AG09309 (cell line): Measurements from ENCODE around the gene NOL4L.

Experiments used
- DNase-seq: peaks from one replicate; pipeline ENCODE4 v3.0.0-alpha.2; 2010; ENCODE audit warnings: low read depth
- H3K4me3 ChIP-seq: 2 replicates; pipeline ENCODE4 v1.5.1; 2011; ENCODE audit warnings: mild to moderate bottlenecking, low read depth, low read length, moderate library complexity; ENCODE audit not compliant: control insufficient read depth
- TF ChIP-seq, protein P1 (sequence below): IDR thresholded peaks from 2 replicates; pipeline ENCODE4 v1.5.1; 2011; ENCODE audit warnings: mild to moderate bottlenecking, low read depth, low read length, inconsistent platforms; ENCODE audit not compliant: insufficient read depth, control insufficient read depth; ENCODE audit errors: missing control alignments

Gene NOL4L

GRCh38 chr20:32446301-32447100 lies 138.6 kb downstream of the NOL4L start:
- TF ChIP-seq, protein P1, sequence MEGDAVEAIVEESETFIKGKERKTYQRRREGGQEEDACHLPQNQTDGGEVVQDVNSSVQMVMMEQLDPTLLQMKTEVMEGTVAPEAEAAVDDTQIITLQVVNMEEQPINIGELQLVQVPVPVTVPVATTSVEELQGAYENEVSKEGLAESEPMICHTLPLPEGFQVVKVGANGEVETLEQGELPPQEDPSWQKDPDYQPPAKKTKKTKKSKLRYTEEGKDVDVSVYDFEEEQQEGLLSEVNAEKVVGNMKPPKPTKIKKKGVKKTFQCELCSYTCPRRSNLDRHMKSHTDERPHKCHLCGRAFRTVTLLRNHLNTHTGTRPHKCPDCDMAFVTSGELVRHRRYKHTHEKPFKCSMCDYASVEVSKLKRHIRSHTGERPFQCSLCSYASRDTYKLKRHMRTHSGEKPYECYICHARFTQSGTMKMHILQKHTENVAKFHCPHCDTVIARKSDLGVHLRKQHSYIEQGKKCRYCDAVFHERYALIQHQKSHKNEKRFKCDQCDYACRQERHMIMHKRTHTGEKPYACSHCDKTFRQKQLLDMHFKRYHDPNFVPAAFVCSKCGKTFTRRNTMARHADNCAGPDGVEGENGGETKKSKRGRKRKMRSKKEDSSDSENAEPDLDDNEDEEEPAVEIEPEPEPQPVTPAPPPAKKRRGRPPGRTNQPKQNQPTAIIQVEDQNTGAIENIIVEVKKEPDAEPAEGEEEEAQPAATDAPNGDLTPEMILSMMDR, result no peak
- H3K4me3 ChIP-seq, result no peak overlapping the region
- no peak for DNase-seq

DNA sequence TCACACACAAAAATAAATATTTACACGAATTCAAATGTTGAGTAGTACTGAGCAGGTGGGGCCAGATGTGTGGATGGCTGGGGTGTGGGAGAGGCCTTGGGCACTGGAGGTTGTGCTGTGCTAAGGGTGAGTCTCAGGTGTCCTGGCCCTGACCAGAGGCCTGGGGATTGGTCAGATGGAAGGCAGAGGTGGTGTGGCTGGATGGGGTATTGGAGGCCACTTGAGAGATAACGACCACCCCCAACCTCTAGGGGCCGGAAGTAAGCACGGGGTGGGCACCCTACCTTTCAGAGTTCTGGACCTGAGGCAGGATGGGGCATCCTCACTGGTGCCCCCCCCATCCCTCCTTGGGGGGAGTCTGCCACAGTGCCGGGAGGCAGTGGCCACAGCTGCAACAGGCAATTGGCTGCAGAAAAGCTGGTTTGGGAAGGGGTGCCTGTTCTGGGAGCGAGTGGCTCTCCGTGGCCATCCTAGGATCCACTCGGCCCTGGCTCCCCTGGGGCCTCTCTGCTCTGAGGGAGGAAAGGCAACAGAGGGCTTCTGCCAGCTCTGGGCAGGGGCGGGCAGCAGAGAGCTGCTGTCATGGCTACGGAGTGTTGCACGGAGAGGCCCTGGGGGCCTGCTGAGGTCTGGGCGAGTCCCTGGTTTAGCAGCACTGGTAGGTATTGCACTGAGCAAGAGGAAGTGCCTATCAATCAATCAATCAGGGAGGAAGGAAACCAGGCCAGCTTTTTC lies 139.4 kb downstream of the NOL4L start:
- TF ChIP-seq, protein P1, result no peak
- no peak for DNase-seq
- no peak overlapping the region for H3K4me3 ChIP-seq

DNA sequence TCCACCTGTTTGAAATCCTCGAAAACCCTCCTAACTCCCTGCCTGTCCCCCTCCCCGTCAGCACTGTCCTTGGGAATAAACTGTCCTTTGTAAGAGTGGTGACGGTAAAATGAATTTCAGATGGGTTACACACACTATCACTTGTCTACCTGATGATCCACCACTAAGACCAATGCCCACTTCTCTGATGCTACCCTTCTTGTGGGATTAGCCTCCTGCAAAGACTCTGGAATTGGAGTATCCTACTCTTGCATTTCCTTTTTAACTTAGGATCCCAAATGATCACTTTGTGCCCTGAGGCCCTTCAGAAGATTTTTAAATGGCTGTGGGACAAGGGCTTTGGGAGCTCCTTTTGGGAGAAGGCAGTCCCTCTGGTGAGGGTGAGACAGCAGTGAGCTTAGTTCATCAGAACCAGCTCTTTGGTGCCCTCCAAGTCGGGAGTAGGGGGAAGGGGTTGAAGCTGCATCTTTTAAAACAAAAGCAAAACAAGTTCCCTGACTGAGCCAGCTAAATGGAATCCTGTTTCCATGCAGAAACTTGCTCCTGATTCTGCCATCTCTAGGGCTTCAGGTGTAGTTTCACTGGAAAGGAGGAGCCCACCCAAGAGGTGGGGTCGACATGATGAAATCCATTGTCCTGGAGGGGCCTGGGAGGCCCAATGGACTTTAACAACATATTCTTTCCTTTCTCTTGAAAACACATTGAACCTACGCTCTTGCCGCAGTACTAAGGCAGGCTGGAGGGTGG lies 140.5 kb downstream of the NOL4L start:
- TF ChIP-seq, protein P1, result no peak
- DNase-seq, result no peak
- H3K4me3 ChIP-seq, result no peak overlapping the region

DNA sequence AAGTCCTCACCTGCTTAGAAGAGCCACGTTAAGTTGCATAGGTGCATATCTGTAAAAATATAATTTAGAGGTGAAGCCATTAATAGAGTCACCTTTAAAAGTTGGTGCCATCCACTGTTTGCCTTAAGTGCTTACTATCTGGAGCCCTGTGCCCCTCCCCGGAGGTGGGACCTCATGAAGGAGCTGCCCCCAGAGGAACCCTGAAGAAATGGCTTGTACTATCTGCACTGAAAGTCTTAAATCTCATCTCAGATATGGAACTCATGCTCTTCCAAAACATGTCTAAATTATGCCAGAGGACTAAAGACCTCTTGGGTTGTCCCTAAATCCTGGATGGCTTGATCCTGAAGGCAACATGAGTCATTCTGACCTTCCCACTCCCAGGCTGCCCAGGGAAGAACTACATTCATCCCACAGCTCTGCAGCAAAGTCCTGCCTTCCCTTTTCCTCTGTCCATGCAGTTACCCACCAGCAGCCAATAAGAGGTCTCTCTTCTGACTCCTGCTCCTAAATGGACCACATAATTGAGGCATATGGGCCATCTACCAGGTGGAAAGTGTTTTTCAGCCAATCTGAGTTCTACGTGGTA lies 141.7 kb downstream of the NOL4L start:
- TF ChIP-seq, protein P1, result no peak
- DNase-seq, result no peak

GRCh38 chr20:32442630-32443373 lies 142.3 kb downstream of the NOL4L start:
- no peak overlapping the region for H3K4me3 ChIP-seq
- TF ChIP-seq, protein P1, result no peak
- DNase-seq, result no peak

More for the DNA sequence above, 141.7 kb downstream of the NOL4L start:
- no peak overlapping the region for H3K4me3 ChIP-seq
